Neuronal stem cell (in vitro differentiated cells): Measurements from ENCODE around the gene HTR2A.
"Not testable (repeated sequence)": the region's sequence is repeated elsewhere in the genome, so short reads cannot be mapped to it uniquely, and the experiment has no call there.

Experiments
- DNase-seq: peaks from one replicate; pipeline ENCODE4 v3.0.0-alpha.2; 2013; ENCODE audit warnings: low spot score
- H2AFZ ChIP-seq: one replicate; pipeline ENCODE4 v1.6.1; 2013; ENCODE audit warnings: mild to moderate bottlenecking, low read length, inconsistent platforms
- H2AK5ac ChIP-seq: 2 replicates; pipeline ENCODE4 v1.6.1; 2013; ENCODE audit warnings: low read depth, mild to moderate bottlenecking, inconsistent platforms, low read length, moderate library complexity, mixed read lengths
- H2BK120ac ChIP-seq: 2 replicates; pipeline ENCODE4 v1.6.1; 2013; ENCODE audit warnings: low read depth, mild to moderate bottlenecking, inconsistent platforms, low read length, moderate library complexity, mixed read lengths
- H2BK12ac ChIP-seq: one replicate; pipeline ENCODE4 v1.6.1; 2013; ENCODE audit warnings: low read length, inconsistent platforms
- H2BK15ac ChIP-seq: 2 replicates; pipeline ENCODE4 v1.6.1; 2013; ENCODE audit warnings: mild to moderate bottlenecking, low read length, inconsistent platforms, mixed read lengths
- H2BK5ac ChIP-seq: one replicate; pipeline ENCODE4 v1.6.1; 2013; ENCODE audit warnings: inconsistent platforms, mild to moderate bottlenecking, low read length, moderate library complexity
- H3K14ac ChIP-seq: one replicate; pipeline ENCODE4 v1.6.1; 2013; ENCODE audit warnings: low read length, inconsistent platforms
- H3K18ac ChIP-seq: 2 replicates; pipeline ENCODE4 v1.6.1; 2013; ENCODE audit warnings: low read length, inconsistent platforms
- H3K23ac ChIP-seq: 2 replicates; pipeline ENCODE4 v1.6.1; 2013; ENCODE audit warnings: low read depth, mild to moderate bottlenecking, mixed read lengths, low read length, inconsistent platforms; ENCODE audit not compliant: poor library complexity
- H3K27ac ChIP-seq: replicated peaks from 3 replicates; pipeline ENCODE4 v1.5.1; 2013; ENCODE audit warnings: low read length, inconsistent platforms
- H3K27me3 ChIP-seq, 3 experiments: 2 replicates each; pipeline ENCODE4 v1.6.1; 2013; ENCODE audit warnings: low read length in 3 of 3, mild to moderate bottlenecking in 2 of 3, inconsistent platforms in 1 of 3, low read depth in 1 of 3, mixed read lengths in 1 of 3, moderate library complexity in 1 of 3; ENCODE audit not compliant: control insufficient read depth in 3 of 3, insufficient read depth in 3 of 3
- H3K36me3 ChIP-seq, 2 donors: replicated peaks in 1 of 2; 2 replicates each; pipeline ENCODE4 v1.6.1; 2013; ENCODE audit warnings: low read length in 2 of 2; ENCODE audit not compliant: control insufficient read depth in 2 of 2, insufficient read depth in 2 of 2
- H3K4ac ChIP-seq: 2 replicates; pipeline ENCODE4 v1.6.1; 2013; ENCODE audit warnings: inconsistent platforms, mild to moderate bottlenecking, low read length, moderate library complexity
- H3K4me1 ChIP-seq, 2 donors: 1 replicate in 1 of 2; 2 replicates in 1 of 2; pipeline ENCODE4 v1.6.1; 2013; ENCODE audit warnings: low read length in 2 of 2, low read depth in 1 of 2; ENCODE audit not compliant: control insufficient read depth in 2 of 2, insufficient read depth in 1 of 2
- H3K4me2 ChIP-seq: one replicate; pipeline ENCODE4 v1.6.1; 2013; ENCODE audit warnings: mild to moderate bottlenecking, low read length, inconsistent platforms; ENCODE audit not compliant: insufficient read depth, poor library complexity, severe bottlenecking
- H3K4me3 ChIP-seq, 2 donors: 2 replicates each; pipeline ENCODE4 v1.5.1; 2013; ENCODE audit warnings: low read length in 2 of 2, mild to moderate bottlenecking in 2 of 2, inconsistent platforms in 1 of 2, moderate library complexity in 1 of 2
- H3K79me1 ChIP-seq: one replicate; pipeline ENCODE4 v1.6.1; 2013; ENCODE audit warnings: low read depth, mild to moderate bottlenecking, inconsistent platforms, low read length, moderate library complexity
- H3K9ac ChIP-seq: one replicate; pipeline ENCODE4 v1.6.1; 2013; ENCODE audit warnings: mild to moderate bottlenecking, low read depth, low read length, inconsistent platforms; ENCODE audit not compliant: poor library complexity
- H3K9me3 ChIP-seq, 2 donors: replicated peaks in 1 of 2; 2 replicates each; pipeline versions ENCODE3 to v1.6.1; 2013; ENCODE audit warnings: low read length in 2 of 2, mild to moderate bottlenecking in 2 of 2, inconsistent platforms in 1 of 2, low read depth in 1 of 2, mixed read lengths in 1 of 2, moderate library complexity in 1 of 2; ENCODE audit not compliant: control insufficient read depth in 2 of 2, insufficient read depth in 1 of 2
- H4K8ac ChIP-seq: one replicate; pipeline ENCODE4 v1.6.1; 2013; ENCODE audit warnings: low read depth, mild to moderate bottlenecking, inconsistent platforms, low read length, moderate library complexity
- H4K91ac ChIP-seq: one replicate; pipeline ENCODE4 v1.6.1; 2013; ENCODE audit warnings: low read length, low read depth, mild to moderate bottlenecking, inconsistent platforms; ENCODE audit not compliant: poor library complexity
- WGBS, 2 donors: extraction: QIAGEN DNeasy Blood & Tissue Kit; methylation state at CpG; one replicate each; pipeline ENCODE4 v1.1.7; 2013; ENCODE audit warnings: missing lambda C conversion rate in 2 of 2, mixed read lengths in 1 of 2; ENCODE audit not compliant: insufficient read length in 2 of 2, insufficient replicate concordance in 1 of 2; ENCODE audit errors: extremely low coverage in 2 of 2; 5-methylcytosine and 5-hydroxymethylcytosine counted together

The HTR2A gene

DNA sequence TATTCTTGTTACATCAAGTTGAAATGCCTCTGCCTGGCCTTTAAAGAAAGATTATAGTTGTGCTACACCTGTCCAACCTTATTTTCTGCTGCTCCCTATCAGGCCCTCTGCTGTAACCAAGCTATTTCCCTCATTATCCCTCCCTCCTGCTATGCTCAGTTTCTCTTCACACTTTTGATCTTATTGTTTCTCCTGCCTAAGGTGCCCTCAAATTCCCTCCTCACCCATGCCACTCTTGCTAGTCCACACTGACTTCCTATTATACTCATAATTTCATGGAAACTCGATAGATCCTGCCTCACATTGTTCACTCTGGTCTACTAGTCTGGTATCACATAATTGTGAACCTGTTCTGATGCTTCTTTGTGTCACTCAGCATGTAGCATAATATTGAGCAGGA is 80.5 kb downstream of the HTR2A start:
- Histone ChIP-seq H2BK12ac (no peak overlapping the region), H3K79me1 (no peaks in the 10 kb centered on the region), H3K14ac (no peak overlapping the region), H3K4me1 (peaks cover 0 to 4% of the 10 kb centered on the region in 2 donors), H3K9ac (no peak overlapping the region), H3K36me3 (no peaks in the 10 kb centered on the region), H3K27ac (no peak overlapping the region), H2BK15ac (no peak overlapping the region), H3K18ac (no peak overlapping the region), H2AFZ (no peak overlapping the region), H3K4me2 (no peak overlapping the region), H3K23ac (no peak overlapping the region), H3K9me3 (no peaks in the 10 kb centered on the region), H3K27me3 (no peaks in the 10 kb centered on the region), H2AK5ac (no peak overlapping the region), H3K4ac (no peak overlapping the region), H4K8ac (no peak overlapping the region), H2BK120ac (no peak overlapping the region), H4K91ac (no peak overlapping the region), H2BK5ac (no peak overlapping the region), H3K4me3 (no peak overlapping the region)
- DNase-seq, result no peak
- no CpG with 5 or more reads among the region's 1 CpG for WGBS, 2 donors

DNA sequence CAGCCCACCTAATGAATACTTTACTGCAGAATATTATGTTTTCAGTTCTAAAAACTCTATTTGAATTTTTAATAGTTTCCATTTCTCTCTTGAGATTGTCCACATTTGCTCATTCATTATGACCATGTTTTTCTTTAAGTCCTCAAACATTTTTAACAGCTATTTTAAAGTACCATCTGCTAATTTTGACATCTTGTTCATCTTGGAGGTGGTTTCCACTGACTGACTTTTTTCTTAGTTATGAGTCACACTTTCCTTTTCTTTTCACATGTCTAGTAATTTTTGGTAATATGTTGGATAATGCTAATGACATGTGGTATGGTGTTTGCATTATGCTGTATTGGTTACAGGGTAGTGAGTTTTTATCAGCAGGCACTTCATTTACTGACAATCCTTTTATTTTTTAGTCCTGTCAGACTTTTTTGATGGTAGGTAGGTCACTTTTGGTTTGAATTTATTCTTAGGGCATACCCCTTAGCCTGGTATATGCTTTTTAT is 84.5 kb downstream of the HTR2A start:
- no peak overlapping the region for H3K14ac ChIP-seq
- H3K27me3 ChIP-seq, result no peaks in the 10 kb centered on the region
- no peak overlapping the region for H2BK120ac ChIP-seq
- H3K4me2 ChIP-seq, result no peak overlapping the region
- H3K9me3 ChIP-seq, result no peaks in the 10 kb centered on the region
- H3K27ac ChIP-seq, result no peak overlapping the region
- no peak overlapping the region for H3K18ac ChIP-seq
- H3K4me3 ChIP-seq, result no peak overlapping the region
- no peak overlapping the region for H2BK12ac ChIP-seq
- H2BK15ac ChIP-seq, result no peak overlapping the region
- H4K91ac ChIP-seq, result no peak overlapping the region
- no peaks in the 10 kb centered on the region for H3K79me1 ChIP-seq
- no peak overlapping the region for H4K8ac ChIP-seq
- no peaks in the 10 kb centered on the region for H3K36me3 ChIP-seq
- no peak overlapping the region for H2BK5ac ChIP-seq
- no peak overlapping the region for H3K4ac ChIP-seq
- H3K9ac ChIP-seq, result no peak overlapping the region
- no peak for DNase-seq
- H2AFZ ChIP-seq, result no peak overlapping the region
- no peak overlapping the region for H3K23ac ChIP-seq
- peaks cover 0 to 4% of the 10 kb centered on the region in 2 donors for H3K4me1 ChIP-seq
- H2AK5ac ChIP-seq, result no peak overlapping the region

DNA sequence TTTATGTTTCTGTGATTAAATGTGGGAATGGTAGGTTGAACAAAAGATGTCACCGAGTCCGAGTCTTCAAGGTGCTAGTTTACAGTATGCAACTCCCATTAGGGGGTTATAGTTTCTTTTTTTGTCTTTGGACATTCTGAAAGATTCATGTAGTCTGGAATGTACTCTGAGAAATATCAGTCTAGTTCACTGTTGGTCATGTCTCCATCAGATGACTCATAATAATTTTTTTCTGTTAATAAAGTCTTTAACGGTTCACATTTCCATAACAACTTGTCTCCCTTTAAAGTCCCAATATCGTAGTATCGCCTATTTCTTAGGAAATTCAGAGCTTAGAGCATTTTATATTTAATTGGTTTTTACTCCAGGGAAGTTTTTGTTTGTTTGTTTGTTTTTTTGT is 86.4 kb downstream of the HTR2A start:
- Histone ChIP-seq H2BK12ac (no peak overlapping the region), H2BK15ac (no peak overlapping the region), H3K4ac (no peak overlapping the region), H3K4me1 (no peaks in the 10 kb centered on the region), H2AK5ac (no peak overlapping the region), H3K27ac (no peak overlapping the region), H2BK5ac (no peak overlapping the region), H3K9me3 (no peaks in the 10 kb centered on the region), H3K79me1 (no peaks in the 10 kb centered on the region), H3K9ac (no peak overlapping the region), H2AFZ (no peak overlapping the region), H2BK120ac (no peak overlapping the region), H4K8ac (no peak overlapping the region), H3K4me3 (no peak overlapping the region), H4K91ac (no peak overlapping the region), H3K4me2 (no peak overlapping the region), H3K14ac (no peak overlapping the region), H3K36me3 (no peaks in the 10 kb centered on the region), H3K23ac (no peak overlapping the region), H3K18ac (no peak overlapping the region), H3K27me3 (no peaks in the 10 kb centered on the region)
- no CpG with 5 or more reads among the region's 5 CpGs for WGBS, 2 donors
- DNase-seq, result no peak

DNA sequence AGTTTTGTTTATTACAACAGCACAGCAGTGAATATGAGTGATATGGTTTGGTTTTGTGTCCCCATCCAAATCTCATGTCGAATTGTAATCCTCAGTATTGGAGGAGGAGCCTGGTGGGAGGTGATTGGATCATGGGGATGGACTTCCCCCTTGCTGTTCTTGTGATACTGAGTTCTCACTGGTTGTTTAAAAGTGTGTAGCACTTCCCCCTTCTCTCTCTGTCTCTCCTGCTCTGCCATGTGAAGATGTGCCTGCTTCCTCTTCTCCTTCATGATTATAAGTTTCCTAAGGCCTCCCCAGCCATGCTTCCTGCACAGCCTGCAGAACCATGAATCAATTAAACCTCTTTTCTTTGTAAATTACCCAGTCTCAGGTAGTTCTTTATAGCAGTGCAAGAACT is 91.9 kb downstream of the HTR2A start:
- not testable (repeated sequence) for H3K18ac ChIP-seq, H3K14ac ChIP-seq, H2BK12ac ChIP-seq, H3K4me3 ChIP-seq, H4K8ac ChIP-seq, H3K79me1 ChIP-seq, H3K36me3 ChIP-seq, DNase-seq, H2BK120ac ChIP-seq, H3K4ac ChIP-seq, H2BK15ac ChIP-seq, H3K9ac ChIP-seq, H3K4me2 ChIP-seq, H2AK5ac ChIP-seq, H3K27ac ChIP-seq, H2BK5ac ChIP-seq, H2AFZ ChIP-seq, H4K91ac ChIP-seq, H3K23ac ChIP-seq, H3K9me3 ChIP-seq, H3K4me1 ChIP-seq
- no CpG with 5 or more reads among the region's 1 CpG for WGBS, 2 donors
- H3K27me3 ChIP-seq, result peaks cover 0 to 16% (median 0%) of the 10 kb centered on the region in 3 experiments
